Upper lobe of left lung (tissue), 6 donors: ENCODE measurements around the gene TAF4. TPM values are rescaled to one million over a fixed set of nuclear protein-coding genes. Genes with fewer than 3 reads are reported as not detected.
A peak's percentile ranks its signal among the peaks of the same experiment; 100 is the strongest.

Experiments
- ATAC-seq, 2 donors: fragments of 200-7000 bp; cut with Tn5 transposase; one replicate each; pipeline ENCODE4 v1.9.1; 2022; ENCODE audit warnings: mild to moderate bottlenecking in 2 of 2, moderate library complexity in 2 of 2; ENCODE audit not compliant: low FRiP score in 2 of 2
- DNase-seq, 2 donors: peaks; one replicate each; pipeline ENCODE4 v3.0.0-alpha.2; 2019 to 2020
- H3K27ac ChIP-seq, 4 donors: fragments of 200-600 bp; sonication (generic); one replicate each; pipeline ENCODE4 v1.5.1; 2016 to 2019
- H3K27me3 ChIP-seq, 4 donors: fragments of 200-600 bp; sonication (generic); one replicate each; pipeline ENCODE4 v1.5.1; 2017 to 2019
- H3K36me3 ChIP-seq, 4 donors: fragments of 200-600 bp; sonication (generic); one replicate each; pipeline ENCODE4 v1.5.1; 2016 to 2019
- H3K4me1 ChIP-seq, 4 donors: fragments of 200-600 bp; sonication (generic); one replicate each; pipeline ENCODE4 v1.5.1; 2018 to 2019
- H3K4me3 ChIP-seq, 4 donors: fragments of 200-600 bp; sonication (generic); one replicate each; pipeline ENCODE4 v1.5.1; 2017 to 2019; ENCODE audit warnings: mild to moderate bottlenecking in 2 of 4, moderate library complexity in 1 of 4
- H3K9me3 ChIP-seq, 4 donors: fragments of 200-600 bp; sonication (generic); one replicate each; pipeline ENCODE4 v1.5.1; 2018 to 2019
- CTCF ChIP-seq, 6 experiments: fragments of 450-650 bp in 4 of 6; fragments of 200-600 bp in 2 of 6; sonication (generic) in 2 of 6; IDR thresholded peaks; one replicate each; pipeline ENCODE4 v1.5.1; 2016 to 2019; ENCODE audit warnings: antibody characterized with exemption in 6 of 6
- EP300 ChIP-seq, 4 donors: sonication (generic); formaldehyde crosslinking; IDR thresholded peaks; one replicate each; pipeline ENCODE4 v1.5.1; 2017; ENCODE audit warnings: antibody characterized with exemption in 4 of 4, control low read depth in 2 of 4
- POLR2A ChIP-seq, 4 donors: fragments of 450-650 bp; IDR thresholded peaks; one replicate each; pipeline ENCODE4 v1.5.1; 2016 to 2017; ENCODE audit warnings: antibody characterized with exemption in 4 of 4, mild to moderate bottlenecking in 2 of 4
- POLR2AphosphoS5 ChIP-seq, 2 donors: sonication (generic); formaldehyde crosslinking; IDR thresholded peaks; one replicate each; pipeline ENCODE4 v1.5.1; 2017; ENCODE audit warnings: antibody characterized with exemption in 2 of 2
- WGBS, 2 donors: methylation state at CpG; one replicate each; pipeline ENCODE4 v1.1.5; 2017 to 2018; 5-methylcytosine and 5-hydroxymethylcytosine counted together
- total RNA-seq, 6 donors: library from RNA; depleted of rRNA in 4 of 6; stranded (reverse); fragments of >200 nt in 4 of 6; gene quantifications; one replicate each; pipeline versions ENCODE4 v1.1.0 to v1.2.1, GENCODE V29; 2016 to 2021
- donor health status: DM: no; HTN: no; CAD: no; lungs with moderate emphysema.
- donor health status: DM: no; HTN: yes; CAD: no; lungs with severe emphysema.

Gene TAF4, protein sequence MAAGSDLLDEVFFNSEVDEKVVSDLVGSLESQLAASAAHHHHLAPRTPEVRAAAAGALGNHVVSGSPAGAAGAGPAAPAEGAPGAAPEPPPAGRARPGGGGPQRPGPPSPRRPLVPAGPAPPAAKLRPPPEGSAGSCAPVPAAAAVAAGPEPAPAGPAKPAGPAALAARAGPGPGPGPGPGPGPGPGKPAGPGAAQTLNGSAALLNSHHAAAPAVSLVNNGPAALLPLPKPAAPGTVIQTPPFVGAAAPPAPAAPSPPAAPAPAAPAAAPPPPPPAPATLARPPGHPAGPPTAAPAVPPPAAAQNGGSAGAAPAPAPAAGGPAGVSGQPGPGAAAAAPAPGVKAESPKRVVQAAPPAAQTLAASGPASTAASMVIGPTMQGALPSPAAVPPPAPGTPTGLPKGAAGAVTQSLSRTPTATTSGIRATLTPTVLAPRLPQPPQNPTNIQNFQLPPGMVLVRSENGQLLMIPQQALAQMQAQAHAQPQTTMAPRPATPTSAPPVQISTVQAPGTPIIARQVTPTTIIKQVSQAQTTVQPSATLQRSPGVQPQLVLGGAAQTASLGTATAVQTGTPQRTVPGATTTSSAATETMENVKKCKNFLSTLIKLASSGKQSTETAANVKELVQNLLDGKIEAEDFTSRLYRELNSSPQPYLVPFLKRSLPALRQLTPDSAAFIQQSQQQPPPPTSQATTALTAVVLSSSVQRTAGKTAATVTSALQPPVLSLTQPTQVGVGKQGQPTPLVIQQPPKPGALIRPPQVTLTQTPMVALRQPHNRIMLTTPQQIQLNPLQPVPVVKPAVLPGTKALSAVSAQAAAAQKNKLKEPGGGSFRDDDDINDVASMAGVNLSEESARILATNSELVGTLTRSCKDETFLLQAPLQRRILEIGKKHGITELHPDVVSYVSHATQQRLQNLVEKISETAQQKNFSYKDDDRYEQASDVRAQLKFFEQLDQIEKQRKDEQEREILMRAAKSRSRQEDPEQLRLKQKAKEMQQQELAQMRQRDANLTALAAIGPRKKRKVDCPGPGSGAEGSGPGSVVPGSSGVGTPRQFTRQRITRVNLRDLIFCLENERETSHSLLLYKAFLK
- 10 to 100 TPM; 13.0 to 44.0 (median 20.7) TPM for total RNA-seq

- Histone ChIP-seq H3K27me3 (no peaks in the 10 kb centered on the region), H3K4me3 (peak within 1 kb of the TSS; percentile 31 to 80 (median 66)), H3K9me3 (no peaks in the 10 kb centered on the region), H3K27ac (peak within 1 kb of the TSS; percentile 84 to 93 (median 90)), H3K4me1 (peaks cover 29 to 41% (median 35%) of the 10 kb centered on the region in 4 donors), H3K36me3 (peaks cover 0 to 4% (median 0%) of the 10 kb centered on the region in 4 donors)
- 0% methylated on average over 8 to 13 of the region's 116 CpGs for WGBS, 2 donors
- DNase-seq = peak; percentile 67 to 97
- ATAC-seq = peak; percentile 64 to 79
- no peak for TF ChIP-seq CTCF (IDR thresholded peaks at IDR 0.05)
- no peak for TF ChIP-seq EP300 (IDR thresholded peaks at IDR 0.05)
- TF ChIP-seq POLR2AphosphoS5 (IDR thresholded peaks at IDR 0.05) = peak; percentile 69 to 89
- TF ChIP-seq POLR2A (IDR thresholded peaks at IDR 0.05) = peak in 3 of 4 donors; percentile 39 to 89 (median 86)
Measured at GRCh38 chr20:62065674-62066338, at the start of gene TAF4. TAF4 (minus strand) TSS chr20:62065881; CDS start chr20:62065810, 71 bp downstream.

DNA sequence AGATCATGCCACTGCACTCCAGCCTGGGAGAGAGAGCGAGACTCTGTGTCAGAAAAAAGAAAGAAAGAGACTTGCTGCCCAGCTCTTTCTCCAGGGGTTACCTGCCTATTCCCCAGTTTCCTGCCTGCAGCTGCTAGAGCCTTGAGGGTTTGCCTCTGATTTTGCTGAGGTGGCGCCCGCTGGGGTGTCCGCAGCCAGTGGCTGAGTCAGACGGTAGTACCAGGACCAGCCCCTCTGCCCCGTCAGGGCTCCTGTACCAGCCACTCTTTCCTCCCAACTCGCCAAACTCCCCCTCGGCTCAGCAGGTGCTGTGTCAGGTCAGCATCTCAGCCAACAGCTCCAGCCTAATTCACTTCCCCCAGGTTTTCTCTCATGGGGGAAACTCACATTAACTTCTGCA is 49.2 kb upstream of the TAF4 start:
- peaks cover 16 to 38% (median 35%) of the 10 kb centered on the region in 4 donors for H3K9me3 ChIP-seq
- DNase-seq (no peak), ATAC-seq (no peak)
- H3K27me3 ChIP-seq = peaks cover 0 to 7% (median 0%) of the 10 kb centered on the region in 4 donors
- TF ChIP-seq POLR2AphosphoS5 (IDR thresholded peaks at IDR 0.05) (no peak), CTCF (IDR thresholded peaks at IDR 0.05) (no peak), EP300 (IDR thresholded peaks at IDR 0.05) (no peak), POLR2A (IDR thresholded peaks at IDR 0.05) (no peak)
- no peak overlapping the region for H3K4me3 ChIP-seq
- no peaks in the 10 kb centered on the region for H3K36me3 ChIP-seq
- H3K4me1 ChIP-seq = no peaks in the 10 kb centered on the region
- no peak overlapping the region for H3K27ac ChIP-seq
- 30 to 52% methylated on average over 6 to 7 of the region's 8 CpGs for WGBS, 2 donors

DNA sequence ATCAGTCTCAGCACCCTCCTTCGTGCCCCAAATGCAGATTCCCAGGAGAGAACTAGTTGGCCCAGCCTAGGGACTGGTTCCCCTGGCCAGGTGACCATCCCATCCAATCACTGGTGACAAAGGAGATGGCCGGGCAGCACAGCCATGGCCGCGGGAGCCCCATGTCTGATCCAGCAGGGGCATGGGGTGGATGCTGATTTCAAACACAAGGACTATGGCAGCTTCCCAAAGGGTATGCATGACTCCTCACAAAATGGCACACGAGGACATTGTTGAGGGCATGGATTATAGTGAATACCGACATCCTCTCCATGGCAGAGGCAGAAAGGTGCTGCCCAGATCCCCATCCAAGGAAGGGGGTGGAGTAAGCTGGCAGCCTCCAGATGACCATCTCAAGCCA is 46.7 kb upstream of the TAF4 start:
- Histone ChIP-seq H3K27ac (no peak overlapping the region), H3K9me3 (peaks cover 34 to 63% (median 59%) of the 10 kb centered on the region in 4 donors), H3K4me1 (no peaks in the 10 kb centered on the region), H3K4me3 (no peak overlapping the region), H3K36me3 (no peaks in the 10 kb centered on the region), H3K27me3 (peaks cover 0 to 7% (median 0%) of the 10 kb centered on the region in 4 donors)
- ATAC-seq (no peak), DNase-seq (no peak)
- 93 to 100% methylated on average over 3 to 6 of the region's 6 CpGs for WGBS, 2 donors
- TF ChIP-seq CTCF (IDR thresholded peaks at IDR 0.05) = no peak
- TF ChIP-seq POLR2A (IDR thresholded peaks at IDR 0.05) = no peak
- no peak for TF ChIP-seq EP300 (IDR thresholded peaks at IDR 0.05)
- no peak for TF ChIP-seq POLR2AphosphoS5 (IDR thresholded peaks at IDR 0.05)

DNA sequence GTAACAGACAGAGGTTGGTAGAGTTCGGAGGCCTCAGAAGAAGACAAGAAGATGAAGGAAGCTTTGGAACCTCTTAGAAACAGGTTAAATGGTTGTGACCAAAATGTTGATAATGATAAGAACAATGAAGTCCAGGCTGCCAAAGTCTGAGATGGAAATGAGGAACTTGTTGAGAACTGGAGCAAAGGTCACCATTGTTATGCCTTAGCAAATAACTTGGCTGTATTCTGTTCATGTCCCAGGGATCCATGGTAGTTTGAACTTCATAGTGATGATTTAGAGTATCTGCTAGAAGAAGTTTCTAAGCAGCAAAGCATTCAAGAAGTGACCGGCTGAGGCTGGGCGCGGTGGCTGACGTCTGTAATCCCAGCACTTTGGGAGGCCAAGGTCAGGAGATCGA is 45.5 kb upstream of the TAF4 start:
- Histone ChIP-seq H3K36me3 (no peaks in the 10 kb centered on the region), H3K4me3 (no peak overlapping the region), H3K9me3 (peaks cover 43 to 74% (median 67%) of the 10 kb centered on the region in 4 donors), H3K27ac (no peak overlapping the region), H3K4me1 (no peaks in the 10 kb centered on the region), H3K27me3 (no peaks in the 10 kb centered on the region)
- ATAC-seq = no peak
- no peak for DNase-seq
- TF ChIP-seq POLR2A (IDR thresholded peaks at IDR 0.05) (no peak), EP300 (IDR thresholded peaks at IDR 0.05) (no peak), POLR2AphosphoS5 (IDR thresholded peaks at IDR 0.05) (no peak), CTCF (IDR thresholded peaks at IDR 0.05) (no peak)
- WGBS, 2 donors = 98% methylated on average over 6 of the region's 6 CpGs
